Ureter (tissue), 1 donor: ENCODE results near the gene MCU. TPM values are rescaled to one million over a fixed set of nuclear protein-coding genes. Genes with fewer than 3 reads are reported as not detected.

Experiments
- DNase-seq: peaks from one replicate; pipeline ENCODE4 v3.0.0-alpha.2; 2020; ENCODE audit warnings: low spot score
- total RNA-seq: library from RNA; stranded (reverse); gene quantifications from one replicate; pipeline ENCODE4 v1.2.4, GENCODE V29; 2023
- donor health status: DM: yes; HTN: yes; CAD: no.

MCU gene
- total RNA-seq, 1 donor from 2014 or later = 40.1 TPM

DNA sequence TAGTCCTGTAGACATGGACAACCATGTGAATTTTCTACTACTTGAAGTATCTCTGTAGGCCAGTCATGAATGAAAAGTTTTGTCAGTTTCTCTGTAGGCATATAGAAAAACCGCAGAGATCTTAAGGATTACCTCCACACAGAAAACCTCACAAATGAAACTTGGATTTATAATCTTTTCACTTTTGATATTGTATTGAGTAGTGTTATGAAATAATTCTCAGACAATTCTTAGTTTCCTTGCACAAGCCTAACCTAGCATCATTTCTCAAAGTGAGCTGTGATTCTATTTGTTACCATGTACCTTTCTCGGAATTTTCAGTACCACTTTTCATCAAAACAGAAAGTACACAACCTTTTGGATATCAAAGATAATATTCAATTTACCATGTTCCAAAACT, 150.2 kb downstream of the MCU start:
- DNase-seq = no peak

DNA sequence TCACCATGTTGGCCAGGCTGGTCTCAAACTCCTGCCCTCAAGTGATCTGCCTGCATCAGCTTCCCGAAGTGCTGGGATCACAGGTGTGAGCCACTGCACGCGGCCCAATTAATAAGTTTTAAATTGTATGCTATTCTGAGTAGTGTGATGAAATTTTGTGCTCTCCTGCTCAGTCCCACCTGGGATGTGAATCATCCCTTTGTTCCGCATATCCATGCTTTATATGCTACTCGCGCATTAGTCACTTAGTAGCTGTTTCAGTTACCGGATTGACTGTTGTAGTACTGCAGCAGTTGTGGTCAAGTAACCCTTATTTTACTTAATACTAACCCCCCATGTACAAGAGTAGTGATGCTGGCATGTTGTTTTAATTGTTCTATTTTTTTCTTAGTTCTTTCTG, 154.3 kb downstream of the MCU start:
- DNase-seq = no peak

DNA sequence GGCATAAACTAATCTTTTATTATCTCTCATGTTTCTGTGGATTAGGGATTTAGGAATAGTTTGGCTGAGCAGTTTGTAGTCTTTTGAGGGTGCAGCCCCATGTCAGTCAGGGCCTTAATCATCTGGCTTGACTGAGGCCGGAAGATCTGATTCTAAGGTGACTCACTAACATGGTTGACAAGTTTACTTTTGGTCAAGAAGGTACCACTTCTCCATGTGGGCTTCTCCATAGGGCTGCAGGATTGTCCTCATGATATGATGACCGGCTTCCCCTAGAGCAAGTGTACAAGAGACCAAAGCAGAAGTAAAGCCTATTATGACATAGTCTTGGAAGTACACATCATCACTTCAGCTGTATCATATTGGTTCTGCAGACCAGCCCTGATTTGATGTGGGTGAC, 155.7 kb downstream of the MCU start:
- DNase-seq = no peak

DNA sequence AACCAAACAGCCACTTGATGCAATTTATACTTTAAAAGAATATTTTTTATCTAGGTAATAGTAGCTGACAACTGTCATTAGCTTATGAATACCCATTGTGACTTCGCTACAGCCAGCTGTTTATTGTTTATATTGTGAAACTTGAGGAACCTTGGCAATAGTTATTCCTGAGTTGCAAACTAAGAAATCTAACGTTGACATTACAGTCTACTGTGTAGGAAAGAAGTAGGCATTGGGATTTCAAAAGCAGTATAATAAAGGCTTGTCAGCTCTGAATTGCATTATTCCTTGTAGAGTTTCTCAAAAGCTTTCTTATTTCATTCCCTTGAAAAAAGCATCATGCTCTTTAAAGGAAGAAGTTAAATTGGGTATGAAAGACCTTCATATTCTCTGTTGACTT, 158.9 kb downstream of the MCU start:
- no peak for DNase-seq

DNA sequence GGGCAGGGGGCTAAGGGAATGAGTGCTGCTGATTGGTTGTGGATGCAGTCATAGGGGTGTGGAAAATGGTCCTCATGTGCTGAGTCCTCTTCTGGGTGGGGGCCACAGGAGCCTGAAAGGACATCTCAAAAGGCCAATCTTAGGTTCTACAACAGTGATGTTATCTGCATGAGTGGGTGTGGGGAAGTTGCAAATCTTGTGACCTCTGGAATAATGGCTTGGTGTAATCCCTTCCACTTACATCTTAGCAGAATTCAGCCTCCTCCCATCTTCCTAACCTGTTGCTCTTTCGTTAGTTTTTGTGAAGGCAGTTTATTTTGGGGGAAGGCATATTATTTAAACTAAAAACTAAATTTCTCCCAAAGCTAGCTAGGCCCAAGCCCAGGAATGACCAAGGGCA, 159.6 kb downstream of the MCU start:
- no peak for DNase-seq

DNA sequence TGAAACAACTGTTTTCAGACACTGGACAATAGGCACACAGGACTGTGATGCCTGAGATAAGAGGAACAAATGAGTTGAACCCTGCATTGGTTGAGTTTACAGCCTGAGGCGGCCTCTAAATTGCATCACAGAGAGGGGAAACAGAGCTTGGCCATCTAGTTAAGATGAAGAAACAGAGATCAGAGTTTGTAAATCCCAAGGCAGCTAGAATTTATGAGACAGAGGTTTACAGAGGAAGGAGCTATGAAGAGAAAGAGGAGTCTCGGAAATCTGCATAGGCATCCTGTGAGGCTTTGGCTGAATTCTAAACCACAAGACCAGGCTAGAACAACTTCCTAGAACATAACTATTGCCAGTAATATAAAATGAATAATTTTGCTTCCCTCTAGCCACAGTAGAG, 160.6 kb downstream of the MCU start:
- DNase-seq = no peak

DNA sequence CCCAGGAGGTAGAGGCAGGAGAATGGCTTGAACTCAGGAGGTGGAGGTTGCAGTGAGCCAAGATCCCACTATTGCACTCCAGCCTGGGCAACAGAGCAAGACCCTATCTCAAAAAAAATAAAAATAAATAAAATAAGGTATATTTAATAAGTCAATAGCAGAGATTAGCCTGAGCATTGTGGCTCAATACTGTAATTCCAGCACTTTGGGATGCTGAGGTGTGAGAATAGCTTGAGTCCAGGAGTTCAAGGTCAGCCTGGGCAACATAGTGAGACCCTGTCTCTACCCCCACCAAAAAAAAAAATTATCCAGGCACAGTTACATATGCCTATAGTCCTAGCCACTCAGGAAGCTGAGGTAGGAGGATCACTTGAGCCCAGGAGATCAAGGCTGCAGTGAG, 163.2 kb downstream of the MCU start:
- no peak for DNase-seq

DNA sequence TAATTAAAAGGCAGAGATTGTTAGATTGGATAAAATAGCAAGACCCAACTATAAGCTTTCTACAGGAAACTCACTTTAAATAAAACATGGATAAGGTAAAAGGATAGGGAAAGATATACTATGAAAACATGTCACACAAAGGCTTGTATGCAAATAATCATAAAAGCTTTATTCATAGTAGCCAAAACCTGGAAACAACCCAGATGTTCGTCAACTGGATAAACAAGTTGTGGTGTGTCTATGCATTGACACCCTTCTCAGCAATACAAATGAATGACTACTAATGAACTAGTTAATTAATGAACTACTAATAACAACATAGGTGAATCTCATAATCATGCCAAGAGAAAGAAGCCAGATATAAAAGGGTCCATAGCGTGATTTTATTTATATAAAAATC, 163.8 kb downstream of the MCU start:
- DNase-seq = no peak

DNA sequence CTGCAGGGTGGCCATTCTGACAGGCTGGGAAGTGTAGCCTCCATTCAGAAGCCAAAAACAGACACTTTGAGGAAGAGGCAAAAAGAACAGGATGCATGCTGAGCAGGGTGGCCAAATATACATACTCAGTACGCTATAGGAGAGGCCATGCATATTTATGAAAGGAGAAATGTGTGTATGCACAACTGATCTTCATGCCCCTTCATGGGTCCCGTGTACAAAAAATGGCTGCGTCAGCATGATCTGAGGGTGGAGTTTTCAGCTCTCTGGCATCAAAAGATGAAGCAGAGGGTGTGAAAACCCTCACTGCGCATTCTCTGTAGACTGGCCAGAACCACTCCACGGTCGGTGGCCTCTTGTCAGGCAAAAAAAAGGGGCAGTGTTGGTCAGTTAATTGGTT, 166.1 kb downstream of the MCU start:
- DNase-seq = no peak

DNA sequence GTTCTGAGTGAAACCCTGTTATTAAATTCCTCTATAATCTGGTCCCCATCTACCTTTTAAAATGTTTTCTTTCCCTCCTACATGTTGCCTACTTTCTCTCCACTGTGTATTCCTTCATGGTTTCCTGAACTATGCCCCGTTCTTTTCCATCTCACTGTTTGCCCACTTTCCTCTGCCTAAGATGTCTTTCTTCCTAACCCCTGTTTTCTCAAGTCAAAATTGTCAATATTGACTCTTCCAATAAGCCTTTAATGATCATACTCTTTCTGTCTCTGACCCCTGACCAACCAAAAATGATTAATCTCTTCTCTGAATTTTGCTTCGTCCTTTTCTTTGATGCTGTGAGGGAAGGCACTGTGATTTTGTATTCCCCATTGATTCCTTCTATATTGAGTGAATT, 171.0 kb downstream of the MCU start:
- DNase-seq = no peak

DNA sequence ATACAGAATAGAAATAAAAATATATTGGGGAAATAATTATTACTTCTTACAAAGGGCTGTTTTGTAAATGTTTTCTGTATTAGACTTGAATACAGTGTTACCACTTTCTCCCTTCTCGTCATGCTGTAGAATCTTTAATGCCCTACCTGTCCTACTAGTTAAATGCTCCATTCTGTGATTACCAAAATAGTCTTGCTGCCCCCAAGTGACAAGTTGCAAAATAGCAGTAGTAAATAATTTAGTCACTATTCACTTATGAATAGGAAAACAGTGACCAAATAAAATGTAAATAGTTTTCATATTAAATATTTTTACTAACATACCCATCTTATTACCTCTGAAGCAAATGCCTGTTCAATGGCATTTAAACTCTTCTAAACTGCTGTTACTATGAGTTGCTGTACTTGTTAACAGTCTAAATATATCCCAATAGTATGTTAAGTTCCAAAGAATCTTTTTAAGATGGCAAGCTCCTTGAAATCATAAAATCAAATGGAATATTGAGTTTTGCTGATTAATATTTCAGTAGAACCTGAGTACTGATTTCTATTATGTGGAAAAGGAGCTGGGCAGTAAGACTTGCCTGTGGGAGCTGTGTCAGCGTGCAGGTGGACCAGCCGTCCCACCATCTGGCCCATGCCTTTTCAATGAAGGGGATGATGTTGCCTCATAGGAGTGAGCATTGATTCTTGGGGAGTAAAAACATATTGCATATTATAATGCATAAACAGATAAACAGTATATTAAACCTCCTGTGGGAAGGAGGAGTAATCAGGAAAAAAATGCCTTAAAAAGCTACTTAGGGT, 183.5 kb downstream of the MCU start:
- DNase-seq = no peak

DNA sequence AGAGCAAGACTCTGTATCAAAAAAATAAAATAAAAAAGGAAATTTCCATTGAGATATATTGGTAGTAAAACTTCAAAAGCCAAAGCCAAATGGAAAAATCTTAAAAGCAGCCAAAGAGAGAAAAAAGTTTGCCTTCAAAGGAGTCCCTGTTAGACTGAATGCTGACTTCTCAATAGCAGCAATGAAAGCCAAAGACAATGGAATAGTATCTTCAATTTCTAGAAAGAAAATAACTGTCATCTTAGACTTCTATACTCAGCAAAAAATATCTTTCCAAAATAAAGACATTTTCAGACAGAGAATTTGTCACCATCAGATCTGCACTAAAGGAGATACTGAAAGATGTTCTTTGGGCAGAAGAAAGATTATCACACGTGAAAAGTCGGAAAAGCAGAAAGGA, 187.3 kb downstream of the MCU start:
- DNase-seq = no peak

DNA sequence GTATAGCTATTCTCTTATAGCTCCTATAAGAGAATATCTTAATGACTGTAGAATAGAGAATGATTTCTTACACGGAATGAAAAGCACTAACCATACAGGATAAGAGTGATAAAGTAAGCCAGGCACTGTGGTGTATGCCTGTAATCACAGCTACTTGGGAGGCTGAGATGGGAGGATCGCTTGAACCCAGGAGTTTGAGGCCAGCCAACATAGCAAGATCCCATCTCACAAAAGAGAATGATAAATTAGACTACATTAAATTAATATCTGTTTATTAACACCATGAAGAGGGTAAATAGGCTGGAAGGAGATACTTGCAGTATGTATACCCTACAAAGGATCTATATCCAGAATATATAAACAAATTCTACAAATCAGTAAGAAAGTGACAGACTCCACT, 189.3 kb downstream of the MCU start:
- DNase-seq = no peak

DNA sequence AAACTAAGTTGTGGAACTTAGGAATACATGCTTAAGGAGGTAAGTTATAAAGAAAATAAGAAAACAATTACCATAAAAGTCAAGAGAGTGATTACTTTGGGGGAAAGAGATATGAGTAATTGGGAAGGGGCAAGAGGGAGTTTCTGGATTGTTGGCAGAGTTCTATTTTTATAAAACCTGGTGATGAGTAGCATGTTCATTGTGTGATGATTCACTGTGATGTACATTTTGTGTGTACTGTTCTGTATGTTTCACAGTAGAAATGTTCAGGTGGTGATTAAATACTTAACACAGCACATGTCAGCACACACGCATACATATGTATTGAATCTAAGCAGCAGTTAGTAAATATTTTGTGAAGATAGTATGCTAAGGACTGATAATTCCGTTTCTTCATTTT, 191.9 kb downstream of the MCU start:
- no peak for DNase-seq

DNA sequence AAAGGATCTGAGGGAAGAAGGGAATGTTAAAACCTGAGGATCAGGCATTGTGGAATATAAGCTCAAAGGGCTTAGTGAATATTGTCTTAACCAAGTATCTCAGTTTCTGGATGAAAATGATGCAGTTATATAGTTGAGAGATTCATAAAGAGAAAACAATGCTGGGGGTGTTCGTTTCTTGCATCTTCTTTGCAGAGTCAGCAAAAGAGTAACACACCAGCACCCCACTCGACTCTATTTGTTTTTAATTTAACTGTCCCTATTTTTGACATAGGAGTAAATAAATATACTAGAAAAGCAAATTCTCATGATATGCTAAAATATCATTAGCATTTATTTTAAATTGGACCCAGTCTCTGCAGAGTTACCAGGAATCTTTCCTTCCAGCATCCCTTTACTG, 194.0 kb downstream of the MCU start:
- DNase-seq = no peak

DNA sequence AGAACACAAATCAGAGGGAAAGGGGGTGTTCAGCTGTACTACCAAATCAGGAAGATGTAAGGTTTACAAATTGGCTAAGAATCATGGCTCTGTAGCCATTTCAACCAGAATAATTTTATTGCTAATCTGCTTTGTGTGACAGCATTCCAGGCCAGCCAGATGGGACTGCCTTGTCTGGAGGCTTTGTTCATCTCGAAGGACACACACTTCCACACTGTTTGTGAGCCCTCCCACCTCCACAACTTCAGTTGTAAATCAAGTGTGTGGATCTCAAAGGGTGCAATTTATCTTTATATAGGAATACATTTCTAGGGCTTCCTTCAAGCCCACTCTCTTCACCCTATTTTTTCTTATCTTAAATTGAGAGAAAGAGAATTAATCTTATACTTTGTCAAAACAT, 194.7 kb downstream of the MCU start:
- no peak for DNase-seq

DNA sequence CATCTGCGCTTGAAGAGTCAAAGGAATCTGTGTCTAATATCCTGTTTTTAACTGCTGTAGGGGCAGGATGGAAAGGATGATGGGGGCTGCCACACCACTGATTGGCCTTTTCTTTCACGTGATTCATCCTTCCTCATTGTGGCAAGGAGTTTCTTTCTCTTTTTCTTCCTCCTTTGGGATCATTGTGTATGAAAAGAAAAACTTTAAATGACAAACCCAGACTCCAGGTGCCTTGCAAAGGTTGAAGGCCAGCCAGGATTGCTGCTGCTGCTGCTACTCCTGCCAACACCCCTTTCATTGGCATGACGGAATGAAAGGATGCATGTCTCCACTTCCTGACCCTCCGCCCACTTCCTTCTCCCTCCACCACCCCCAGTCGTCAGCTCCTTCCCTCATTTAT, 195.1 kb downstream of the MCU start:
- DNase-seq = no peak

DNA sequence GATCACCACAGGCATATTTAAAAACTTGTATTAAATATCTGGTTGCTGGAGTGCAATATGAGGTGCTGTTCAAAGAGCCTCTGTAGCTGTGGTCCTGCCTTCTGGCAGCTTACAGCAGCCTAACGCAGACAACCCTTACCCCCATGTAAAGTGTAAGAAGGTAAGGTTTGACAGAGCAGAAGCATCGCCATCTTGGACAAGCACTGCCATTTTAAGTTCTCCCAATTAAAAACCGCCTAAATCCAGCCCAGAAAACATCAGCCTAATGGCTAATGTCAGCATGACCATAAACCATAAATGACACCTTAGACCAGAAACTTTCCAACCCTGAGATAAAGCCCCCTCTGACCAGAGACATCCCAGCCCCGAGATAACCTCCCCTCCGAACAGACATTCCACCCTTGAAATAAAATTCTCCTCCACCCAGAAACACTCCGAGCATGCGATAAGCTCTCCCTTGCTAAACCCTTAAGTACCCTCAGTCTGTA, 196.3 kb downstream of the MCU start:
- DNase-seq = no peak

DNA sequence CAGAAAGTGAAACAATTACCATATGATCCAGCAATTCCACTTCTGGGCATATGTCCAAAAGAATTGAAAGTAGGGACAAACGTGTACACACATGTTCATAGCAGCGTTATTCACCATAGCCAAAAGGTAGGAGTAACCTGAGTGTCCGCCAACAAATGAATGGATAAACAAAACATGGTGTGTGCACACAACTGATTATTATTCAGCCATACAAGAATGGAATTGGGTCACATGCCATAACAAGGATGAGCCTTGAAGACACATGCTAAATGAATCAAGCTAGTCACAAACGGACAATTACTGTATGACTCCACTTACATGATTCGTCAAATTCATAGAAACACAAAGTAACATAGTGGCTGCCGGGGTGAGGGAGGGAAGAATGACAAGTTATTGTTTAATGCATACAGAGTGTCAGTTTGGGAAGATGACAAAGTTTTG, 197.5 kb downstream of the MCU start:
- no peak for DNase-seq

DNA sequence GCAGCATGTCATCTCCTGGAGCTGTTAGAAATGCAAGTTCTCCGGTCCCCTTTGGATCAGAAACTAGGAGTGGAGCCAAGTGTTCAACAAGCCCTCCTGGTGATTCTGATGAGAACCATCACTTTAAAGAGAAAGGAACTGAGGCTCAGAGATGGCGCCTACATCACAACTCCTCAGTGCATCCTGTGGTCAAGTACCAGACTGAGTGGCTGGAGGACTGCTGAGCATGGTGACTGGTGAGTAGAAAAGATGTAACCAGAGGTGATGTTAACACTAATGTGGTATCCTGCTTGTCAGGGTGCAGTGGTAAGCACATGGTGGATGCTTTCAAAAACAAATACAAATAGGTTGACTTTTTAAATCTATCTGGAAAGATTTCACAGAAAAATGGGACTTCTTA, 198.1 kb downstream of the MCU start:
- DNase-seq = no peak

DNA sequence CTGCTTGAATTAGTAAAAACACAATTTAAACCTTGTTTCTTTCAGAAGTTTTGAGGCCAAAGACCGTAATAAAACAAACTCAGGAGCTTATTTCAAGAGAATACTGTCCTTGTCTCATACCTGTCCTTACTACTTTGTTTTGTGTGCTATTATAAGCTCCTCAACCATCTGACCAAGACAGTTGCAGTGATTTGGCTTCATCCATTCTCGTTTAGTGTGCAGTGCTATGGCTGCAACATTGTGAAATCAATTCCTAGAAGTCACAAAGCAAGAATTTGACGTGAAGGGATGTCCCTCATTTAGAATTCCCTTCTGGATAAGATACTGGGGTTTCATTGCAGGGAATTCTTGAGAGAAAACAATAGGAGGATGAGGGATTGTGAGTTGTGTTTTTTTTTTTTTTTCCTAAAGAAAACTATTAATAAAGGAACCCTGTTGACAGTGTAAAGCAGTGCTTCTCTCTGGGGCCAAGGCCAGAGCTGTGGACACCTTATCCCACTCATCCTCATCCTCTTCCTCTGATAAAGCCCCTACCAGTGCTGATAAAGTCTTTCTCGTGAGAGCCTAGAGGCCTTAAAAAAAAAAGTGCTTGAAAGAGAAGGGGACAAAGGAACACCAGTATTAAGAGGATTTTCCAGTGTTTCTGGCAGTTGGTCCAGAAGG, 201.3 kb downstream of the MCU start, which contains the start of gene OIT3:
OIT3 (plus strand) TSS at position 604 of the 663 bp plus-strand sequence. CDS start 60 bp downstream, outside the sequence.
- no peak for DNase-seq

DNA sequence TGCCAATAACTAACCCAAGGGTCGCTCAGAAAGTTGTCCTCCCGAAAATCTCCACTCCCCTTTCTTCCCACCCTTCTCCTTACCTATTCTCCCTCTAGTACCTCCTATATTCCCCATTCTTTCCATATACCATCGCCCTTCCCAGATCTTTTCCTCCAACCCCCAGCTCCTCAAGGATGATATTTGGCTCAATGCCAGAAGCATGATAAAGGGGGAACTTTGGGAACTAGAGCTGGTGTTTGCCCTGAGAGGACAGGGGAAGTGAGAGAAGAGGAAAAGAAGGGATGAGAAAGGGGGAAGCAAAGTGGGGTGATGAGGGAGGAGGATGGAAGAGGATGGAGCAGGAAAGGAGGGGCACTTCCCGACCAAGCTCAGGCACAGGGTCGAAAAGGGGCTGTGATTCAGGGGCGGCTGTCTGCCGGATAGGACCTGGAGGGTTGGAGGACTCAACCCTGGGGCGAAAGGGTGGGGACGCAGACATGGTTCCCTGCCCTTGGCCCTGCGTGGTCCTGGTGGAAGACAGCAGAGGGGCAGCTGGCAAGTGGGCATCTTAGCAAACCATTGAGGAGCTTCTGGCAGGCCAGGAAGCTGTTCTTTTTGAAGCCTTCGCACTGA, 203.4 kb downstream of the MCU start:
- DNase-seq = no peak

DNA sequence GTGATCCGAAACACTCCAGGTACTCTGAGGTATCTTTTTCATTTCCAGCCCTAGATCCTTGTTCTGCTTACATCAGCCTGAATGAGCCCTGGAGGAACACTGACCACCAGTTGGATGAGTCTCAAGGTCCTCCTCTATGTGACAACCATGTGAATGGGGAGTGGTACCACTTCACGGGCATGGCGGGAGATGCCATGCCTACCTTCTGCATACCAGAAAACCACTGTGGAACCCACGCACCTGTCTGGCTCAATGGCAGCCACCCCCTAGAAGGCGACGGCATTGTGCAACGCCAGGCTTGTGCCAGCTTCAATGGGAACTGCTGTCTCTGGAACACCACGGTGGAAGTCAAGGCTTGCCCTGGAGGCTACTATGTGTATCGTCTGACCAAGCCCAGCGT, 206.7 kb downstream of the MCU start:
- DNase-seq = no peak
